Heart left ventricle (tissue), 13 donors: ENCODE measurements around the gene NCAPD3.

Experiments used
- POLR2A ChIP-seq, 2 donors: fragments of 450-650 bp; IDR thresholded peaks; one replicate each; pipeline ENCODE4 v1.6.1; 2017; ENCODE audit warnings: antibody characterized with exemption in 2 of 2, mild to moderate bottlenecking in 2 of 2, moderate library complexity in 2 of 2
- TF ChIP-seq, protein P1 (sequence below), 12 donors: fragments of 200-600 bp; sonication (generic) in 4 of 12; IDR thresholded peaks; one replicate each; pipeline versions ENCODE4 v1.5.0 to v1.8.0; 2018 to 2022; ENCODE audit warnings: antibody characterized with exemption in 12 of 12, mild to moderate bottlenecking in 5 of 12
- donor health status: ischemic (EF 13 %, LVEDD 7.1; RV severe dilation, severe dysfunction).
- donor health status: DM: no; HTN: yes; CAD: no.
- donor health status: DM: no; HTN: no; CAD: no.
- donor health status: ischemic (EF 25% LVEDD 6.9; RV normal size, moderate dysfunction).
- donor health status: ischemic (EF 25% LVEDD 5.7; RV mildly dilated, moderate dysfunction).
- donor health status: ischemic (EF 35%, LVEDD 5.7; RV mildly dilated, moderate dysfunction).
- donor health status: nonischemic (EF 11% LVEDD 7.7; RV severe dilation, severe dysfunction).
- donor health status: DM: yes; HTN: yes; CAD: no.
- donor health status: PGD.
- donor health status: ischemic (EF 29% LVEDD 5.4; RV normal size, mild dysfunction).
- donor health status: nonischemic (EF 23%, LVEDD 6.1; RV moderate dilation, normal function).

DNA sequence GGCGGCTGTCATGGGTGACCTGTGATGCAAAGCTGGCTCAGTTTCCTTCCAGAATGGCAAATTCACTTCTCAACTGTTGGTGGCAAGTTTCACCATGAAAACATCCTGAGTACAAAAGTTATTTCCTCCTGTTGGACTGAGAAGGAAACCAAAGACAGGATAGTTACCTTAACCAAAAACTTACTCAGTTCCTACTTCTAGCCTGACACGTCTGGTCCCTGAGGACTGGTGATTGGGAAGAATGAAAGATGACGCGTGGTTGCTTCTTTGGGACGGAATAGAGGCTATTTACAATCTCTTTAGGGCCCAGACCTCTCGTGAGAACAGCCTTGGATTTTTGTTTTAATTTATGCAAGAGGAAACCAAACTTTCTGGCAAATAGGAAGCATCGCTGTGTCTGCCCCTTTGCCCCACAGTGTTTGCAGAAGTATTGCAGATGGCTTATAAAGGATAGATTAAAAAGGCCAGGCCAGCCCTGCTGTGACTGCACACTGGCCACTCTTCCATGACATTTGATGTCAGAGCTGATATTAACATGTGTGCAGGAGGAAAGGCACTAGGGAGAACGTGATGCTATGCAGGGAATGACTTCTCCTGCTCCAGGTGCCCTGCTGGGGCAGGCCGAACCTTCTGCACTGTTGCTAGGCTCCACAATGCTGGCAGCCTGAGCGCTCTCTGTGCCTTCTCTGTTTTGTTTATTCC is 8.3 kb upstream of the NCAPD3 start:
- TF ChIP-seq POLR2A (IDR thresholded peaks at IDR 0.05) = no peak
- TF ChIP-seq, protein P1, sequence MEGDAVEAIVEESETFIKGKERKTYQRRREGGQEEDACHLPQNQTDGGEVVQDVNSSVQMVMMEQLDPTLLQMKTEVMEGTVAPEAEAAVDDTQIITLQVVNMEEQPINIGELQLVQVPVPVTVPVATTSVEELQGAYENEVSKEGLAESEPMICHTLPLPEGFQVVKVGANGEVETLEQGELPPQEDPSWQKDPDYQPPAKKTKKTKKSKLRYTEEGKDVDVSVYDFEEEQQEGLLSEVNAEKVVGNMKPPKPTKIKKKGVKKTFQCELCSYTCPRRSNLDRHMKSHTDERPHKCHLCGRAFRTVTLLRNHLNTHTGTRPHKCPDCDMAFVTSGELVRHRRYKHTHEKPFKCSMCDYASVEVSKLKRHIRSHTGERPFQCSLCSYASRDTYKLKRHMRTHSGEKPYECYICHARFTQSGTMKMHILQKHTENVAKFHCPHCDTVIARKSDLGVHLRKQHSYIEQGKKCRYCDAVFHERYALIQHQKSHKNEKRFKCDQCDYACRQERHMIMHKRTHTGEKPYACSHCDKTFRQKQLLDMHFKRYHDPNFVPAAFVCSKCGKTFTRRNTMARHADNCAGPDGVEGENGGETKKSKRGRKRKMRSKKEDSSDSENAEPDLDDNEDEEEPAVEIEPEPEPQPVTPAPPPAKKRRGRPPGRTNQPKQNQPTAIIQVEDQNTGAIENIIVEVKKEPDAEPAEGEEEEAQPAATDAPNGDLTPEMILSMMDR (IDR thresholded peaks at IDR 0.05) = no peak
